Mesodermal cell (in vitro differentiated cells): Measurements from ENCODE around the gene ERCC4.

ENCODE experiments used
- H3K27ac ChIP-seq: 2 replicates; pipeline ENCODE4 v1.7.0; 2013; ENCODE audit warnings: mild to moderate bottlenecking, low read depth, low read length, moderate library complexity; ENCODE audit not compliant: severe bottlenecking
- H3K36me3 ChIP-seq: 2 replicates; pipeline ENCODE4 v1.7.1; 2013; ENCODE audit warnings: mild to moderate bottlenecking, low read length, moderate library complexity; ENCODE audit not compliant: control insufficient read depth, insufficient read depth
- H3K4me1 ChIP-seq: one replicate; pipeline ENCODE4 v1.7.1; 2013; ENCODE audit warnings: mild to moderate bottlenecking, low read length; ENCODE audit not compliant: insufficient read depth, control insufficient read depth, poor library complexity, severe bottlenecking
- H3K4me3 ChIP-seq: 2 replicates; pipeline ENCODE4 v1.7.0; 2013; ENCODE audit warnings: low read length, control low read depth, mild to moderate bottlenecking; ENCODE audit not compliant: insufficient read depth, poor library complexity, severe bottlenecking; ENCODE audit errors: extremely low read depth
- H3K9me3 ChIP-seq: 2 replicates; pipeline ENCODE4 v1.7.1; 2013; ENCODE audit warnings: mild to moderate bottlenecking, low read length, moderate library complexity; ENCODE audit not compliant: control insufficient read depth
- WGBS, 2 experiments: methylation state at CpG; one replicate each; pipeline ENCODE4 v1.1.5; 2013; ENCODE audit warnings: missing lambda C conversion rate in 2 of 2; ENCODE audit not compliant: insufficient coverage in 2 of 2; 5-methylcytosine and 5-hydroxymethylcytosine counted together

ERCC4 gene

GRCh38 chr16:13928646-13929045, 8.7 kb downstream of the ERCC4 start:
- no peak overlapping the region for H3K4me3 ChIP-seq
- 80% methylated on average over 1 of the region's 3 CpGs; no CpG with 5 or more reads in 1 of the 2 experiments for WGBS, 2 experiments
- H3K36me3 ChIP-seq: peaks cover 32% of the 10 kb centered on the region
- H3K9me3 ChIP-seq: no peaks in the 10 kb centered on the region
- H3K4me1 ChIP-seq: no peaks in the 10 kb centered on the region
- no peak overlapping the region for H3K27ac ChIP-seq

GRCh38 chr16:13931845-13932244, 11.9 kb downstream of the ERCC4 start:
- Histone ChIP-seq H3K9me3 (peaks cover 8% of the 10 kb centered on the region), H3K27ac (no peak overlapping the region), H3K36me3 (peaks cover 40% of the 10 kb centered on the region), H3K4me3 (no peak overlapping the region), H3K4me1 (peaks cover 3% of the 10 kb centered on the region)
- WGBS, 2 experiments: 84 to 94% methylated on average over 3 to 7 of the region's 10 CpGs

- H3K36me3 ChIP-seq: peaks cover 62% of the 10 kb centered on the region
- WGBS, 2 experiments: 83 to 87% methylated on average over 7 to 12 of the region's 12 CpGs
These were observed 15.5 kb downstream of the ERCC4 start for GRCh38 chr16:13935408-13935807.

GRCh38 chr16:13936155-13936554, 16.2 kb downstream of the ERCC4 start:
- Histone ChIP-seq H3K27ac (peak overlapping the region; percentile 29), H3K9me3 (peaks cover 8% of the 10 kb centered on the region), H3K4me1 (peaks cover 3% of the 10 kb centered on the region), H3K4me3 (no peak overlapping the region), H3K36me3 (peaks cover 64% of the 10 kb centered on the region)
- 86 to 100% methylated on average over 1 of the region's 2 CpGs for WGBS, 2 experiments

More at GRCh38 chr16:13935408-13935807, 15.5 kb downstream of the ERCC4 start:
- Histone ChIP-seq H3K4me3 (no peak overlapping the region), H3K27ac (no peak overlapping the region), H3K4me1 (peaks cover 3% of the 10 kb centered on the region), H3K9me3 (peaks cover 8% of the 10 kb centered on the region)

GRCh38 chr16:13936596-13937081, 16.7 kb downstream of the ERCC4 start:
- WGBS, 2 experiments: 100% methylated on average over 1 of the region's 3 CpGs; no CpG with 5 or more reads in 1 of the 2 experiments
- peaks cover 3% of the 10 kb centered on the region for H3K4me1 ChIP-seq
- peaks cover 8% of the 10 kb centered on the region for H3K9me3 ChIP-seq
- peaks cover 64% of the 10 kb centered on the region for H3K36me3 ChIP-seq
- H3K27ac ChIP-seq: peak overlapping the region; percentile 29
- H3K4me3 ChIP-seq: no peak overlapping the region

GRCh38 chr16:13937411-13937810, 17.5 kb downstream of the ERCC4 start:
- WGBS, 2 experiments: 100% methylated on average over 1 to 3 of the region's 5 CpGs
- Histone ChIP-seq H3K9me3 (peaks cover 8% of the 10 kb centered on the region), H3K4me1 (peaks cover 3% of the 10 kb centered on the region), H3K4me3 (no peak overlapping the region), H3K27ac (no peak overlapping the region), H3K36me3 (peaks cover 60% of the 10 kb centered on the region)

- no peak overlapping the region for H3K4me3 ChIP-seq
- peaks cover 3% of the 10 kb centered on the region for H3K4me1 ChIP-seq
- H3K9me3 ChIP-seq: peaks cover 8% of the 10 kb centered on the region
- H3K36me3 ChIP-seq: peaks cover 60% of the 10 kb centered on the region
- H3K27ac ChIP-seq: no peak overlapping the region
- WGBS, 2 experiments: 90 to 100% methylated on average over 3 to 4 of the region's 4 CpGs
These were observed 18.5 kb downstream of the ERCC4 start for GRCh38 chr16:13938480-13938879.

GRCh38 chr16:13939821-13940220, 19.9 kb downstream of the ERCC4 start:
- WGBS, 2 experiments: 90 to 91% methylated on average over 4 of the region's 5 CpGs

GRCh38 chr16:13940397-13940933, 20.5 kb downstream of the ERCC4 start:
- no peak overlapping the region for H3K4me3 ChIP-seq
- H3K9me3 ChIP-seq: peaks cover 2% of the 10 kb centered on the region
- no peak overlapping the region for H3K27ac ChIP-seq
- 100% methylated on average over 2 to 3 of the region's 3 CpGs for WGBS, 2 experiments
- peaks cover 7% of the 10 kb centered on the region for H3K4me1 ChIP-seq
- peaks cover 52% of the 10 kb centered on the region for H3K36me3 ChIP-seq

More at GRCh38 chr16:13939821-13940220, 19.9 kb downstream of the ERCC4 start:
- Histone ChIP-seq H3K27ac (no peak overlapping the region), H3K9me3 (peaks cover 7% of the 10 kb centered on the region), H3K4me3 (no peak overlapping the region), H3K36me3 (peaks cover 52% of the 10 kb centered on the region), H3K4me1 (peaks cover 7% of the 10 kb centered on the region)

GRCh38 chr16:13944816-13945215, 24.9 kb downstream of the ERCC4 start:
- Histone ChIP-seq H3K4me3 (no peak overlapping the region), H3K4me1 (peaks cover 3% of the 10 kb centered on the region), H3K9me3 (no peaks in the 10 kb centered on the region), H3K27ac (no peak overlapping the region), H3K36me3 (peaks cover 40% of the 10 kb centered on the region)
- 100% methylated on average over 2 of the region's 4 CpGs for WGBS, 2 experiments

GRCh38 chr16:13945744-13946485, 26.0 kb downstream of the ERCC4 start:
- H3K9me3 ChIP-seq: no peaks in the 10 kb centered on the region
- WGBS, 2 experiments: 90 to 98% methylated on average over 7 to 9 of the region's 9 CpGs
- H3K4me3 ChIP-seq: no peak overlapping the region
- peaks cover 34% of the 10 kb centered on the region for H3K36me3 ChIP-seq
- peaks cover 3% of the 10 kb centered on the region for H3K4me1 ChIP-seq
- no peak overlapping the region for H3K27ac ChIP-seq
